GM19372 (cell line): Measurements from ENCODE around the gene UNC13A.
A peak's percentile ranks its signal among the peaks of the same experiment; 100 is the strongest.
"Not testable (repeated sequence)": the region's sequence is repeated elsewhere in the genome, so short reads cannot be mapped to it uniquely, and the experiment has no call there.

Experiments
- ATAC-seq: cut with Tn5 transposase; IDR thresholded peaks from one replicate; pipeline ENCODE4 v1.9.1; 2021; ENCODE audit warnings: mild to moderate bottlenecking, low read depth, moderate library complexity; ENCODE audit not compliant: unreplicated experiment

The UNC13A gene

GRCh38 chr19:17577457-17578097, 110.6 kb downstream of the UNC13A start:
- ATAC-seq = no peak

DNA sequence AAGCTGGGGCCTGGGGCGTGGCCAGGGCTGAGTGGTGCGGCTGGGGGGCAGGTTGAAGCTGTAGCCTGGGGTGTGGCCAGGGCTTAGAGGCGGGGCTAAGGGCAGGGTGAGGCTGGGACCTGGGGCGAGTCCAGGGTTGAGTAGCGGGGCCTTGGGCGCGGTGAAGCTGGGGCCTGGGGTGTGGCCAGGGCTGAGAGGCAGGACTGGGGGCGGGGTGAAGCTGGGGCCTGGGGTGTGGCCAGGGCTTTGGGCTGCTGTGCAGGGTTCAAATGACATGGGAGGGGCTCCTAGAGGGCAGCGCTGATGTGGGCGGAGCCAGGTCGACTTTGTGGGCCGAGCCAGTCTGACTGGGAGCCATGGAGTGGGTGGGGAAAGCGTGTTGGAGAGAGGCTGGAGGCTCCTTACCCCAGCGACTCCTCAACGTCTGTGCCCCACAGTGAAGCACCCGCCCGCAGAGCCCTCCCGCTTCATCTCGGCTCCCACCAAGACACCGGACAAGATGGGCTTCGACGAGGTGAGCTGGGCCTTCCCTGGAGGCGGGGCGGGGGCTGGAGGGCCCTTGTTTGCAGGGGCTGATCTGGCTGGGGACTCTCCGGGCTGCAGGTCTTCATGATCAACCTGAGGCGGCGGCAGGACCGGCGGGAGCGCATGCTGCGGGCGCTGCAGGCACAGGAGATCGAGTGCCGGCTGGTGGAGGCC, 111.2 kb downstream of the UNC13A start:
- no peak for ATAC-seq

DNA sequence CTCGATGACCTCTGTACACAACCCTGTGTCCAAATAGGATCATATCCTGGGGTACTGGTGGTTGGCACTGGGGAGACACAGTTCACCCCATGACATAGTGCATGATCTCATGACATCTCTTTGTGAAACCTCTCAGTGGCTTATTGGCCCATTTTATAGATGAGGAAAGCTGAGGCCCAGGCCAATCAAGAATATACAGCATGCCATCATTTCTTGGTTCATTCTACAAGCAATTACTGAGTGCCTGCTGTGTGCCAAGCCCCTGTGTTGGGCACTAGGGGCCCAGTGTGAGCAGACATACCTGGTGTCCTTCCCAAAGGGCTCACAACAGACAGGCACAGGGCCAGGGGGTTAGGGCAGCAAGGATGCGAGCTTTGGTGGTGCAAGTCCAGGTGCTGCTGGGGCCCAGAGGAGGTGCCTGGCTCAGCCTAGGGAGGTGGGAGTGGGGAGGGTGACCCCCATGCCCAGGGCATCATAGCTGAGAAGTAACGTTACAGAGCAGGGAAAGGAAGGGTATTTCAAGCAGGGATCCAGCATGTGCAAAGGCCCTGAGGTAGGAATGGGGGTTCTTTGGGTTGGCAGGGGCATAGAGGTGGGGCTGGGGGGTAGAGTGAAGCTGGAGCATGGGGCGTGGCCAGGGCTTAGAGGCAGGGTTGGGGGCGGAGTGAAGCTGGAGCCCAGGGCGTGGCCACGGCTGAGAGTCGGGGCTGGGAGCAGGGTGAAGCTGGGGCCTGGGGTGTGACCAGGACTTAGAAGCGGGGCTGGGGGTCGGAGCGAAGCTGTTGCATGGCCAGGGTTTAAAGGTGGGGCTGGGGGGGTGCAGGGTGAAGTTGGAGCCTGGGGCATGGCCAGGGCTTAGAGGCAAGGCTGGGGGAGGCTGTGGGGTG, 112.0 kb downstream of the UNC13A start:
- ATAC-seq = no peak

DNA sequence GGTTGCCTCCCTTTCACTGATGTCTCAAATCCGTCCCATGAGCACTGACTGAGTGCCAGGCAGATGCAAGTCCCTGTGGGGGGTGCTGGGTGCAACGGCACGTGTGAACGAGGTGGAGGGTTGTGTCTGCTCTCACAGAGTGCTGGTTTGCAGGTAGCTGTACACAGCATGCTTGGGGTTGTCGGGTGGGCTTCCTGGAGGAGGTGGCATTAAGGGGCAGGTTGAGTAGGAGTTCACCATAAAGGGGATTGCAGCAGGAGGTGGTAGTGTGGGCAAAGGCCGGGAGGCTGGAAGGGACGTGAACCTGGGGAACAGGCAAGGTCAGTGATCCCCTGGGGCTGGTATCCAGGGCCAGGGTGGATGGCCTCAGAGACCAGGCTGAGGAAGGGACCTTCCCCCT, 115.5 kb downstream of the UNC13A start:
- ATAC-seq = no peak

- no peak for ATAC-seq
These were observed 117.4 kb downstream of the UNC13A start for GRCh38 chr19:17570791-17571190.

DNA sequence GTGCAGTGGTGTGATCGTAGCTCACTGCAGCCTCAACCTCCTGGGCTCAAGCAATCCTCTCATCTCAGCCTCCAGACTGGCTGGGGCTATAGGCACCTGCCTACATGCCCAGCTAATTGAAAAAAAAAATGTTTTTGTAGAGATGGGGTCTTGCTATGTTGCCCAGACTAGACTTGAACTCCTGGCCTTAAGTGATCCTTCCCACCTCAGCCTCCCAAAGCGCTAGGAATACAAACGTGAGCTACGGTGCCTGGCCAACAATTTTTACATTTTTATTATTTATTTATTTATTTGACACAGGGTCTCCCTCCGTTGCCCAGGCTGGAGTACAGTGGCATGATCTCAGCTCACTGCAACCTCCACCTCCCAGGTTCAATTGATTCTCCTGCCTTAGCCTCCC, 117.9 kb downstream of the UNC13A start:
- not testable (repeated sequence) for ATAC-seq

GRCh38 chr19:17567940-17568339, 120.2 kb downstream of the UNC13A start:
- ATAC-seq = no peak

DNA sequence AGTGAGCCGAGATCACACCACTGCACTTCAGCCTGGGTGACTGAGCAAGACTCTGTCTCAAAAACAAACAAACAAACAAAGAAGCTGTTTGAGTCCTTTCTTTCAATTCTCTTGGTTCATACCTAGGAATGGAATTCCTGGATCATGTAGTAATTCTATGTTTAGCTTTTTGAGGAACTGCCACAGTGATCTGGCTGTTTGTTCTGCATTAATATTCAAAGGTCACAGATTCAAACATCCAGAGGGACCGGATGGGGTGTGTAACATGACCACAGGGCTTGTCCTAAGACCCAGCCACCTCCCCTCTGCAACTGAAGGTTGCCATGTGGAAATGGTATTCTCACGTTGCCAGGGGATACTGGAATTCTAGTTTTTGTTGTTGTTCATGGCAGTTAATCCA, 122.5 kb downstream of the UNC13A start:
- no peak for ATAC-seq

DNA sequence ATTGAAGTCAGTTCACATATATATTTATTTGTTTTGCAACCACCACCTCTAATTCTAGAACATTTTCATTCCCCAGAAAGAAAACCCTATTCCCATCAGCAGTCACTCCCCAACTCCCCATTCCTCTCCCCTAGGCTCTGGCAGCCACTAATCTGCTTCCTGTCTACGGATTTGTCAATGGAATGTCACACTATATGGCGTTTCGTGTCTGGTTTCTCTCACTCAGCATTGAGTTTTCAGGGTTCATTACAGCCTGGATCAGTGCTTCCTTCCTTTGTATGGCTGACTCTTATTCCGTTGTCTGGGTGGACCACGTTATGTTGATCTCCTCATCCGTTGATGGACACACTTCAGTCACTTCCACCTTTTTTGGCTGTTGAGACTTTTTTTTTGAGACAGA, 123.4 kb downstream of the UNC13A start:
- no peak for ATAC-seq

DNA sequence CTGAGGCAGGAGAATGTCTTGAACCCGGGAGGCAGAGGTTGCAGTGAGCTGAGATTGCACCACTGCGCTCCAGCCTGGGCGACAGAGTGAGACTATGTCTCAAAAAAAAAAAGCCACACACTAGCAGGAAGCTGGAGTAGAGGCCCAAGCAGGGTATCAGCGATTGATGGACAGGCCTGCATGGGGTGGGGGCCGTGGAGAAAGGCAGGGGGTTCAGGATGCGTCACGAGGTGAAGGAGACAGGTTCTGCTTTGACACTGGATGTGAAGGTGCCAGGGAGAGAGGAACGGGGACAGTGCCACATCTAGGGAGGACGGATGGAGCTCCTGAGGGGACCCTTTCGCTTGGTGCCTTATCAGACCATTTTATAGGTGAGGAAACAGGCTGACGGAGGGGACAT, 125.6 kb downstream of the UNC13A start:
- ATAC-seq = no peak

- no peak for ATAC-seq
These were observed 126.1 kb downstream of the UNC13A start for GRCh38 chr19:17562097-17562496.

- ATAC-seq = no peak
These were observed 128.0 kb downstream of the UNC13A start for GRCh38 chr19:17560205-17560595.

DNA sequence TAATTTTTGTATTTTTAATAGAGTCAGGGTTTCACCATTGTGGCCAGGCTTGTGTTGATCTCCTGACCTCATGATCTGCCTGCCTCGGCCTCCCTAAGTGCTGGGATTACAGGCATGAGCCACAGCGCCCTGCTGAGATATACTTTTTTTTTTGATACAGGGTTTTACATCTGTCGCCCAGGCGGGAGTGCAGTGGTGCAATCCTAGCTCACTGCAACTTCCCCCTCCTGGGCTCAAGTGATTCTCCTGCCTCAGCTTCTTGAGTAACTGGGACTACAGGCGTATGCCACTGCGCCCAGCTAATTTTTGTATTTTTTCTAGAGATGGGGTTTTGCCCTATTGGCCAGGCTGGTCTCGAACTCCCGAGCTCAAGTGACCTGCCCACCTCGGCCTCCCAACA, 130.7 kb downstream of the UNC13A start:
- no peak for ATAC-seq

GRCh38 chr19:17556995-17557394, 131.2 kb downstream of the UNC13A start:
- no peak for ATAC-seq

DNA sequence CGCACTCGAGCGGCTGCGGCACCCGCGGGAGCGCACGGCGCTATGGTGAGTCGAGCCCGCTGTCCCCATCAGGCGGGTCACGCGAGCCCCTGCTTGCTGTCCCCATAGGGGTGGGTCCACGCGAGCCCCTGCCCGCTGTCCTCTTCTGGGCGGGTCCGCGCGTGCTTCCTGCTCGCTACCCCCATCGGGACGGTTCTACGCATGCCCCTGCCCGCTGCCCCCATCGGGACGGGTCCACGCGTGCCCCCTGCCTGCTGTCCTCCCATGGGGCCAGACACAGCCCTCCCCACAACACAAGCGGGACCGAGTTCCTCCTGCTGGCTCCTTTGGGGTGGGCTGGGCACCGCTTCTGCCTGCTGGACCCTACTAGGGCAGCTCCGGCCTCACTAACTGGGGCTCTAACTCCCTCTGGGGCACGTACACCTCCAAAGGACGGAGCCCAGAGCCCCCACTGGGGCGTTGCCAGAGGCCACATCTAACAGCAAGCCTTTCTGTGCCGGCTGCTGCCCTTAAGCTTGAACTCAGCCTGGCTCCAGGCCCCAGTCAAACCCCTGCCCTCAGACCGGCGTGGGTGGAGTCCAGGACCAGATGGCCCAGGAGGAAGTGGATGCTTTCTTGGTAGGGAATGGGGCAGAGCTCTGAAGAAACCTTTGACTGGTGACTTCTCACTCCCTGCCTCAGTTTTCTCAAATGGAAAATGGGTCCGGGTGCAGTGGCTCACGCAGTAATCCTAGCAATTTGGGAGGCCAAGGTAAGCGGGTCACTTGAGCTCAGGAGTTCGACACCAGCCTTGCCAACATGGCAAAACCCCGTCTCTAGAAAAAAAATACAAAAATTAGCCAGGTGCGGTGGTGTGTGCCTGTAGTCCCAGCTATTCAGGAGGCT, 132.0 kb downstream of the UNC13A start:
- peak; percentile 24 for ATAC-seq

DNA sequence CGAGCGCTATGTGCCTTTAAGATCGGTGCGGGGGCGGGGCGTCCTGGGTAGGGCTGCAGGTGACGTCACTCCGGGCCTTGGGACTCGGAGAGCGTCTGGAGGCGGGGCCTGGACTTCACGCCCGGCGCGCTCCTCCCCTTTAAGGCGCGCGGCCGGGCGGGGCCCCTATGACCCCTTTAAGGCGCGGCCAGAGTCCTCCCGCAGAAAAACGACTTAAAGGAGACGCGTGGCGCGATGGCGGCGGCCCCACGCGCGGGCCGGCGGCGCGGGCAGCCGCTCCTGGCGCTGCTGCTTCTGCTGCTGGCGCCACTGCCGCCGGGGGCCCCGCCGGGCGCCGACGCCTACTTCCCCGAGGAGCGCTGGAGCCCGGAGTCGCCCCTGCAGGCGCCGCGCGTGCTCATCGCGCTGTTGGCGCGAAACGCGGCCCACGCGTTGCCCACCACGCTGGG, 132.7 kb downstream of the UNC13A start, which contains the start of gene COLGALT1:
Gene COLGALT1 (plus strand): TSS at position 170 of the 449 bp plus-strand sequence. CDS start 65 bp downstream, at position 235.
- ATAC-seq = peak; percentile 93

- no peak for ATAC-seq
These were observed 133.1 kb downstream of the UNC13A start for GRCh38 chr19:17554968-17555479.

DNA sequence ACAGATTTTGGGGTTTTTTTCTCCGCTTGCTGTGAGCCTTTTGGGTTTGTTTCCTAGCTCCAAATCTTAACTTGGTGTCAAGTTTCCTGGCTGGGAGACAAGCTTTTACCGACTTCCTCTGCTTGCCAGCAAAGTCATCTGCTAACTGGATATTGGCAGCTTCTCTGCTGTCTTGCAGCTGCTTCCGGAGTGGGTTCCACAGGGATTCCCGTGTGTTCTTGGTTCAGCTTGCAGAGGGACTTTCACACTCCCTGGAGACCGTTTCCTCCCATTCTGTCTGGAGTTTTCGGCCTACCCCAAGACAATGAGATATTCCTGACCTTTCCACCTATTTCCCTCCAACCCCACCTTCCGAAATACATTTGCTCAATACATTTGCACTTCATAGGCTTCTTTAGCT, 134.9 kb downstream of the UNC13A start:
- no peak for ATAC-seq

DNA sequence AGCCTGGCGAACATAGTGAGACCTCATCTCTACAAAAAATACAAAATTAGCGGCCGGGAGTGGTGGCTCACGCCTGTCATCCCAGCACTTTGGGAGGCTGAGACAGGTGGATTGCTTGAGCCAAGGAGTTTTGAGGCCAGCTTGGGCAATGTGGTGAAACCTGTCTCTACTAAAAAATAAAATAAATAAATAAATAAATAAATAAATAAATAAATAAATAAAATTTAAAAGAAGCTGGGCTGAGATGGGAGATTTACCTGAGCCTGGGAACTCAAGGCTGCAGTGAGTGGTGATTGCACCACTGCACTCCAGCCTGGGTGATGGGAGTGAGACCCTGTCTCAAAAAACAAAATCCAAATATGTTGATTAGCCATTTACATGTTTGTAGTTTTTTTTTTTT, 135.4 kb downstream of the UNC13A start:
- not testable (repeated sequence) for ATAC-seq
